NCI-H510A (cell line): ENCODE results near the gene SLC44A3.

Experiments
- DNase-seq: peaks from one replicate; lab custom pipeline; 2025; lab: John Stamatoyannopoulos, UW

Gene SLC44A3

GRCh38 chr1:94801919-94802546 lies 18.1 kb upstream of the SLC44A3 start:
- peak; percentile 31 for DNase-seq

DNA sequence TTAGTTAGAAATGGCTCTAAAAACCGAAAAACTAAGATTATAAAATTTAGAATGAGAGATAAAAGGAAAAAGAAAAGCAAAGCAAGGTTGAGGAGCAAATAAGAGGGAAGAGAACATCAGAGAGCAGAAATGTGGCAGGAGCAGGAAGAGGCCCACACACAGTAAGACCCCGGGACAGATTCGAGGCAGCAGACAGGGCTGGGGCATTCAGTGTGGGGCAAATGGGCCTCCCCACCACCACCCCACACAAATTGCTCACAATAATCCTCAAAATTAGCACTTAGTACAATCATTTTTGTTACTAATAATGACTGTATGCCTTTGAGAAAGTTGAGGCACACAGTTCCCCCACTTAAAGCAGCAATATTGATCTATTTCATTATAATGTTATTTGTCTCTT lies 17.1 kb upstream of the SLC44A3 start:
- no peak for DNase-seq

GRCh38 chr1:94803517-94804441 lies 16.4 kb upstream of the SLC44A3 start:
- no peak for DNase-seq

DNA sequence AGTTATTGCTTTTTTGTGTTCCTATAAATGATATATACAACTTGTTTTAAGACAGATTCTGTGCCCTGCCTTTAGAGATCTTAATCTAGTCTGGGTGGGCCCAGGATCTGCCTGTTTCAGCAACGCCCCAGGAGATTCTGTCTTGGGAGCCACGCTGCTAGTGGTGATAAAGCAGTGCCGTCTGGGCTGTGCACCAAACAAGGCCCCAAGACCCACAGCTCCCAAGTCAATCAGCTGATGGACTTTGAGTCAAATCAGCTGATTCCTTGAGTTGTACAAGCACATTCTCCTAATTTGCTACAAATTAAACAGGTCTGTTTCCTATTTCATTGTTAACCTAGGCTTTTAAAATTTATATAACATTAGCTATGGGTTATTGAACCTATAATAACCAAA lies 15.7 kb upstream of the SLC44A3 start:
- no peak for DNase-seq

DNA sequence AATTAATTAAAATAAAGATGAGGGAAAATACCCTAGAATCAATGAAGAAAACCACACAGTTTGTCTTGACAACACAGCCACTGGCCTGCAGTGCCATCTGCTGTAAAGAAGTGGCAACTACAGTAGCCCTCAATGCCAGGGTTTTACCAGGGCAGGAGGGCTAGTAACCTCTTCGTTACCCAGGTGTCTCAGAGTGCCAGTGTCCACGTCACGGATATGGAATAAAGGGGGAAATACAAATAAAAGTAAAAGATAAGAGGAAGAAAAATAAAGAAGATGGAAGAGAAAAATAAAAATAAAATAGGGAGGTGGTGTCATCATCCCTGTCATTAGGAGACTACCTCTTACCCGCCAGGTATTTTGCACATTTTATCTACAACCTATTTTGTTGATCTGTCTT lies 14.2 kb upstream of the SLC44A3 start:
- peak; percentile 22 for DNase-seq

DNA sequence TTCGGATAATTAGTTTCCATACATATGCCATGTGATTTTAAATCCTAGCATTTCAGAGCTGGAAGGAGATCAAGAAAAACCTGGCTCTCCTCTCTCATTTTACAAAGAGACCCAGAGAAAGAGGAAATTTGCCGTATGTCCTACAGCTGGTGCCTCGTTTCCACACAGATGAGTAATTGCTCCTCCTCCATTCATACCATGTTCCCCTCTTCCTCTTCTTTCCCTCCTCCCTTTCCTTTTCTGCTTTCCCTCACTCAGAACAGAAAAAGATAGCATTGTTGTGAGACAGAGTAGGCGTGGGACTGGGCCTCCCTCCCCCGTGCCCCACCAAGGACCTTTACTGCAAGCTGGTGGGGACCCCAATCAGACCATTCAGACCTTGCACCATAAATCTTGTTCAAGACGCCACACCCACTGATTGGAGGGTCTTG lies 13.7 kb upstream of the SLC44A3 start:
- no peak for DNase-seq

- DNase-seq, result no peak
Measured at GRCh38 chr1:94807742-94808491, 12.2 kb upstream of the SLC44A3 start.

- DNase-seq, result no peak
Measured at GRCh38 chr1:94808669-94809068, 11.5 kb upstream of the SLC44A3 start.

GRCh38 chr1:94812985-94813384 lies 7.2 kb upstream of the SLC44A3 start:
- no peak for DNase-seq

GRCh38 chr1:94816030-94816429 lies 4.1 kb upstream of the SLC44A3 start:
- no peak for DNase-seq

GRCh38 chr1:94817712-94818111 lies 2.4 kb upstream of the SLC44A3 start:
- no peak for DNase-seq

- no peak for DNase-seq
Measured at GRCh38 chr1:94819238-94819944, 766 bp upstream of the SLC44A3 start.

DNA sequence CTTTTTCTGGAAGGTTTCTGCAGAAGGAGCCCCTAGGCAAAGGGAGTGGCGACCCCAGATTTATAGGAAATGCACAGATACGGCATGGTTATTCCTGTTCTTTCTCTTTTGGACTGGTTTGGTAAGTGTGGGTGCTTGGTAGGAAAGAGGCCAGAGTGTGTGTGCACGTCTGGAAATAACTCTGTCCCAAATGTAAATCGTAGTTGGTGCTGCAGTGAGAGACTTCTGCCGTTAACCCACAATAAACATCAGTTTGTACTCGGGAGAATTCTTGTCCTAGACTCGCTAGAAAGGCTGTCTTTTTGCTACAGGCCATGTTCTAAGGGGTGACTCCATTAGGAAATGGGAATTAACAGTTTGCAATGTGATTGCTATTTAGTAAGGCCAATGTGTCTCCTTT lies 779 bp downstream of the SLC44A3 start:
- DNase-seq, result no peak

DNA sequence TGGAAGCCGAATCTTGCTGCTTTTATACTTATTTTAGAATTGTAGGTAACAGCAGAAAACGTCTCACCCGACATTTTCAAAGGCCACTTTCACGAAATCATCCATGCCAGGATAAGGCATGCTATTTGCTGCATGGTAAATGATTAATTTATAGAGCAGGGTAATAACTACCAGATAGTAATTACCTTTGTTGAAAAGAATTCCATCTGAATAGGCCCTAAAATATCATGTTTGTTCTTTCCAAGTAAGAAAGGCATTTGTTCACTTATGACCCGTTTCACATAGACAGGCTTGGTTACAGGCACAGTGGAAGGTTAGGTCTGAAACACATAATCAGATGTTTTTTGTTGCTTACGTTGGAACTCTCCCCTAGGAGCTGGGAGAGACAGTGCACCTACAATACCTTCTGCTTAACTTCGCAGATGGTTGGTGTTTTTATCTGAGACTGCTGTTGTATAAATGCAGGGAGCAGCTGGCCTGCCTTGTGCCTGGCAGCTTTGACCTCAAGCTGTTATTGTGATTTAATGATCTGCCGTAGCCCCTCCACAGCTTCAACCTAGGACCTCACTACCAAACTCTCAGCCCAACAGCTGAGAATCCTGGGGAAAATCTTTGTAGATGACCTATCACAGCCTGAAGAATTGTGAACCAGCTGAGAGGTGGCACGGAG lies 1.6 kb downstream of the SLC44A3 start:
- DNase-seq, result no peak

GRCh38 chr1:94823116-94823515 lies 3.0 kb downstream of the SLC44A3 start:
- DNase-seq, result no peak

DNA sequence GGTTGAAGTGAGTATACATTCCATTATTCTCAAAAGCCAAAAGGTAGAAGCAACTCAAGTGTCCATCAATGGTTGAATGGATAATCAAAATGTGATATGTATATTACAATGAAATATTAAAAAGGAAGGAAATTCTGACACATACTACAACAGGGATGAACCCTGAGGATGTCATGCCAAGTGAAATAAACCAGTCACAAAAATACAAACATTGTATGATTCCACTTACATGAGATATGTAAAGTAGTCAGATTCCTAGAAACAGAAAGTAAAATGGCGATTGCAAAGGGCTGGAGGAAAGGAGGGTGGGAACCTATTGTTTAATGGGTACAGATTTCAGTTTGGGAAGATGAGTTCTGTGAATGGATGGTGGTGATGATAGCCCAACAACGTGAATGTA lies 5.8 kb downstream of the SLC44A3 start:
- DNase-seq, result no peak

- DNase-seq, result no peak
Measured at GRCh38 chr1:94827434-94827833, 7.3 kb downstream of the SLC44A3 start.

DNA sequence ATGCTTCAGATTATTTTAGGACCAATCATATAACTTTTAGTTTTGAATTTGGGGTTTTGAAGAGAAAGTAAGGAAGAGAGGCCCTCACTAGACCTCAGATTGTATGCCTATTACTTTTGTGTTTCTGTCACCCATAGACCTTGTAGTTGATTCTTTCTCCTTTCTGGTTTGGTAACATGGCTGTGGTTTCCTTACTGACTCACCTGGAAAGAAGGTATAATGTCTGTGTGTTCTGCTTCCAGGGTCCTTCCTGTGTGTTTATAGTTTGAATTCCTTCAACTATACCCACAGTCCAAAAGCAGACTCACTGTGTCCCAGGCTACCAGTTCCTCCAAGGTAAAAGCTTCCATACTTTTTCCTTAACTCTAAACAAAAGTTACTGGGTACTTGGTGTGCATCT lies 8.1 kb downstream of the SLC44A3 start:
- DNase-seq, result no peak

- DNase-seq, result no peak
Measured at GRCh38 chr1:94831641-94832040, 11.5 kb downstream of the SLC44A3 start.

GRCh38 chr1:94832446-94832845 lies 12.3 kb downstream of the SLC44A3 start:
- DNase-seq, result no peak

GRCh38 chr1:94832931-94833585 lies 12.9 kb downstream of the SLC44A3 start:
- no peak for DNase-seq
